Erythroblast (primary cell): ENCODE measurements around the gene MYCBPAP.
A peak's percentile ranks its signal among the peaks of the same experiment; 100 is the strongest.

ENCODE experiments used
- DNase-seq, 2 experiments: peaks; one replicate each; lab custom pipeline; 2025; lab: John Stamatoyannopoulos, UW
- GATA1 ChIP-seq: IDR thresholded peaks from 2 replicates; pipeline ENCODE4 v1.6.1; 2011; ENCODE audit warnings: low read depth, mild to moderate bottlenecking, control low read depth, low read length, moderate library complexity
- POLR2A ChIP-seq: IDR thresholded peaks from 2 replicates; pipeline ENCODE4 v1.6.1; 2011; ENCODE audit warnings: mild to moderate bottlenecking, low read length

Gene MYCBPAP

DNA sequence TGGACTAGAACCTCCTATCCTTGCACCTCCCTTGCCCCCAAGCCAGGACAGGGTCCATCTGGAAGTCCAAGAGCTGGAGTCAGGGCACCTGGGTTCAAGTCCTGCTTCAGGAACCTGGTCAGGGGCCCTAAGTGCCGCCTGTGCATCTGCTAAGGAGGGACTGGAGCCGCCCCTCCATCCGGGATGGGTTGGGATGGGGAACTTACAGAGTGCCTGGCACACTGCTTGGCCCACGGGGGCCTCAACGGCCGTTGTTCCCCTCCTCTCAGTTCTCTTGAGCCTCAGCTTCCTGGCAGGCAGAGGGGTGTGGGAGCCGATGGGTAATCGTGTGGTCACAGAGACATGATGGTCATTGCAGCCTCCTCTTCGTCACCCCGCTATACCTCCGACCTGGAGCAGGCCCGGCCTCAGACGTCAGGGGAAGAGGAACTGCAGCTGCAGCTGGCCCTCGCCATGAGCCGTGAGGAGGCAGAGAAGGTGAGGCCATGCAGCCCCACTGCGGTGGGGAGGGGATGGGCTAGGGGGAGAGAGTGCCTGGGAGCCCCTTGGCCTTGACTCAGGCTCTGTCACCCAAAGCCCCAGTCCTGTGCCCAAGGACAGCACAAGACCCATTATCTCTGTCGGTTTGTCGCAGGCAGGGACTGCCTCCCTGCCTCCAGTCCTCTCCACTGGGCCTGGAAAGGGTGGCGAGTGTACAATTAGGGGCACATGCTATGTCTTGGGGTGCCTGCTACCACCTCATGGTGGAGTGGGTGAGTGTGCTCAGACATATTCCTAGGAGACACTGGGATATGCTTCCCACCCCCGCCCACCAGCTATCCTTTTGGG is 29.7 kb downstream of the MYCBPAP start:
- DNase-seq = no peak
- TF ChIP-seq GATA1 (no peak), POLR2A (no peak)

DNA sequence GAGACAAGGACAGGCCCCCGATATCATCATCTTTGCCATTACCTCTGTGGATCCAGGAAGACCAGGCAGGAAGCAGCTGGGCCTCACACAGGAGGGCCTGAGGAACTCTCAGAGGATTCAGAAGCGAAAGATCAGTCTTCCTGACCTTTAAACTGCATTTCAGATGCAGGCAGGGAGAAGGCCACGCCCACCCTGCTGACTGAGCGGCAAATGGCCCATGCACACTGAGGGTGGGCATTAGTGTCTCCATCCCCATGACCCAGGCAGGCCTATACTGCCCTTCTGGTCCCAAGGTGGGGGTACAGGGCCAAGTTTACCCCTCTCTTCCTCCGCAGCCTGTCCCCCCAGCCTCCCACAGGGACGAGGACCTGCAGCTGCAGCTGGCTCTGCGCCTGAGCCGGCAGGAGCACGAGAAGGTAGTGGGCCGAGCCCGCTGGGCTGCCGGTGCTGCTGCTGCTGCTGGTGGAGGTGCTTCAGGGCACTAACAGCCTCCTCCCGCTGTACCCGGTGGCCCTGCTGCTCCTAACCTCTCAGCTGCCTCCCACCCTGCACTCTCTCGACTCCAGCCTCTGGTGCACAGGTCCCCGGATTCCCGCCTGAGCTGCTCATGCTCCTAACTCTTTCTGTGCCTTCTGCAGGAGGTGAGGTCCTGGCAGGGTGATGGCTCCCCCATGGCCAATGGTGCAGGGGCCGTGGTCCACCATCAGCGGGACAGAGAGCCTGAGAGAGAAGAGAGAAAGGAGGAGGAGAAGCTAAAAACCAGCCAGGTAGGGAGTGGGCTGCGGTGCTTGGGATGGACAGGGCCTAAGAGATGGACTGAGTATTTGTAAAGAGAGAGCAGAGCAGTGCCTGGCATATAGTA is 30.5 kb downstream of the MYCBPAP start:
- TF ChIP-seq GATA1 = no peak
- no peak for TF ChIP-seq POLR2A
- no peak for DNase-seq

DNA sequence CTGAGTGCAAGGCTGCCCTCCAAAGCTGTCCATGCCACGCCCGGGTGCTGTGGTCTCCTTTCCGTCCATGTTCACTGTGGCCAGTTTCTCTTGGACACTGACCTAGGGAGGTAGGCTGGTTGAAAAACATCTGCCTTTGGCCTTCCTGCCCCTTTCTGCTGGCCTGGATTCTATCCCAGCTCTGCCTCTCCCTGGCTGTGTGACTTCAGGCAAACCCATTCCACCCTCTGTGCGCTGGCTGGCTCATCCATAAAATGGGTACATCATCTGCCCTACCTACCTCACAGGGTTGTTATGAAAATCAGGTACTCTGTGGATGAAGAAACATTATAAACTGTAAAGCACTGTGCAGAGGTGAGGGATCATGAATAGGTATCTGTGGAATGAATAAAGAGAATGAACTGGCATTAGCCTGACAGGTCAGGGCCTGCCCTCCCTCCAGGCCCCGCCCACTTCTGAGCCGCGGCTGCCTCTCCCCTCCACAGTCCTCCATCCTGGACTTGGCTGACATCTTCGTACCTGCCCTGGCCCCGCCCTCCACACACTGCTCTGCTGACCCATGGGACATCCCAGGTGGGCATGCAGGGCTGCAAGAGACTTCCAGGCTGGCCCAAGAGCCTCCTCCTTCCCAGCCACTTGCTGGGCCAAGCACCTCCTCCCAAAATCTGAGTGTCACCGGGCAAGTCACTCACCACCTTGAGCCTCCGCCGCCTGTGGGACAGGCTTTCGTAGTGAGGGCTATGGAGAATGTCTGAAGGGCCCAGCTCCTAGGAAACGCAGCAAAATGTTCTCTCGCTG is 31.7 kb downstream of the MYCBPAP start:
- peak in 1 of 2 experiments; percentile 24 for DNase-seq
- no peak for TF ChIP-seq GATA1
- TF ChIP-seq POLR2A = no peak

DNA sequence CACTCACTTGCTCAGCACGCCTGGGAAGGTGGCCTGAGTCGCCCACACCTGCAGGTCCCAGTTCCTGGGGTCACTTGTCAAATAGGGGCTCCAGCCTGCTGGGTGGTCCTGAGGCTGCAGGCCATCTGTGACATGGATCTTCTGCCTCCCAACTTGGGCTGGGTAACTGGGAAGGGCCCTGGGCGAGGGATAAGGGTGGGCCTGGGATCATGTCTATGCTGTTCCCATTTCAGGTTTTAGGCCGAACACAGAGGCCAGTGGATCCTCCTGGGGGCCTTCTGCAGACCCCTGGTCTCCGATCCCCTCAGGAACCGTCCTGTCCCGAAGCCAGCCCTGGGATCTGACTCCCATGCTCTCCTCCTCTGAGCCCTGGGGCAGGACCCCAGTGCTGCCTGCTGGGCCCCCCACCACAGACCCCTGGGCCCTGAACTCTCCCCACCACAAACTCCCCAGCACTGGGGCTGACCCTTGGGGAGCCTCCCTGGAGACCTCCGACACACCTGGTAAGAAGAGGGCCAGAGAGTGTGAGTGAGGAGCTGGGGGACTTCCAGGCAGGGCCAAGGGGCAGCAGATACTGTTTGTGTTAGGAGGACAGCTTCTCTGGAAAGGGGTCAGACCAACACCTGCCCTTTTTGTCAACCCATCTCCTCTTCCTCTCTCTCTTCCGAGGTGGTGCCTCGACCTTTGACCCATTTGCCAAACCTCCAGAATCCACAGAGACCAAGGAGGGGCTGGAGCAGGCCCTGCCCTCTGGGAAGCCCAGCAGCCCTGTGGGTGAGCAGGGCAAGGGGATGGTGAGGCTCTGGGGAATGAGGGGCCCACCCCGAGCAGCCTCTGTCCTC is 32.5 kb downstream of the MYCBPAP start:
- DNase-seq = no peak
- TF ChIP-seq POLR2A (no peak), GATA1 (no peak)

DNA sequence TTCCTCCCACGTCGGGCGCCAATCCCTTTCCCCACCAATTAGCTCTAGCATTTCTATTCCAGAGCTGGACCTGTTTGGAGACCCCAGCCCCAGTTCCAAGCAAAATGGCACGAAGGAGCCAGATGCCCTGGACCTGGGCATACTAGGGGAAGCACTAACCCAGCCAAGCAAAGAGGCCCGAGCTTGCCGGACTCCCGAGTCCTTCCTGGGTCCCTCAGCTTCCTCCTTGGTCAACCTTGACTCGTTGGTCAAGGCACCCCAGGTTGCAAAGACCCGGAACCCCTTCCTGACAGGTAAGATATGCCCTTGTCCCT is 33.1 kb downstream of the MYCBPAP start:
- no peak for TF ChIP-seq POLR2A
- TF ChIP-seq GATA1 = no peak
- no peak for DNase-seq

DNA sequence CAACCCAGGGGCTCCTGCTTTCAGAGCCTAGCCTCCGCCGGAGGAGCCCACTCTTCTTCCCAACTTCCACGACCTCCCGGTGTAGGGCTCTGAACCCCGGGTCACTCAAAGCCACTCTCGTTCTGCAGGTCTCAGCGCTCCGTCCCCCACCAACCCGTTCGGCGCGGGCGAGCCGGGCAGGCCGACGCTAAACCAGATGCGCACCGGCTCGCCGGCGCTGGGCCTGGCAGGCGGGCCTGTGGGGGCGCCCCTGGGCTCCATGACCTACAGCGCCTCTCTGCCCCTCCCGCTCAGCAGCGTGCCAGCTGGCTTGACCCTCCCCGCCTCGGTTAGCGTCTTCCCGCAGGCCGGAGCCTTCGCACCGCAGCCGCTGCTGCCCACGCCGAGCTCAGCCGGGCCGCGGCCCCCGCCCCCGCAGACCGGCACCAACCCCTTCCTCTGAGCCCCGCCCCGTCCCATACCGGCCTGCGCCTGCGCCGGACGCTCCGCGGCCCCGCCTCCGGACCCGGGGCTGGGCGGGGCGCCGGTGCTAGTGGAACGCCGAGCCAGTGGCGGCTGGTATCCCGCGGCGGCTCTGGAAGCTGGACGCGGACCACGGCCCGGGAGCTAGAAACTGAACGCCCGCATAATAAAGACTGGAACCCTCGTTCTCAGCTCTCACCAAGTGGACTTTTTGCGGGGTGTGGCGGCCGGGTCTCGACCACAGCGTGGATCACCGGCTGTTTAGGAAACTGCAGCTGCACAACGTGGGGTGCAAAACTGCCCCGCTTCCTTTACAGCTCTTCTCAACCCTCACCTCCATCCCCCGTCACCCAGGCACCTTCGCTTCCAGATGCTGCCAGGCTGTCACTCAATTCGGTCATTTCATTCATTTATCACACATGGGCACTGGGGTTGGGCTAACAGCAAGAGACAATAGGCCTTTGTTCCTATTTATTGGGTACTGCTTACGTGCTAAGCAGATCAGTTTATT is 33.8 kb downstream of the MYCBPAP start:
- no peak for TF ChIP-seq GATA1
- peak; percentile 24 for TF ChIP-seq POLR2A
- DNase-seq = peak; percentile 81 to 88

DNA sequence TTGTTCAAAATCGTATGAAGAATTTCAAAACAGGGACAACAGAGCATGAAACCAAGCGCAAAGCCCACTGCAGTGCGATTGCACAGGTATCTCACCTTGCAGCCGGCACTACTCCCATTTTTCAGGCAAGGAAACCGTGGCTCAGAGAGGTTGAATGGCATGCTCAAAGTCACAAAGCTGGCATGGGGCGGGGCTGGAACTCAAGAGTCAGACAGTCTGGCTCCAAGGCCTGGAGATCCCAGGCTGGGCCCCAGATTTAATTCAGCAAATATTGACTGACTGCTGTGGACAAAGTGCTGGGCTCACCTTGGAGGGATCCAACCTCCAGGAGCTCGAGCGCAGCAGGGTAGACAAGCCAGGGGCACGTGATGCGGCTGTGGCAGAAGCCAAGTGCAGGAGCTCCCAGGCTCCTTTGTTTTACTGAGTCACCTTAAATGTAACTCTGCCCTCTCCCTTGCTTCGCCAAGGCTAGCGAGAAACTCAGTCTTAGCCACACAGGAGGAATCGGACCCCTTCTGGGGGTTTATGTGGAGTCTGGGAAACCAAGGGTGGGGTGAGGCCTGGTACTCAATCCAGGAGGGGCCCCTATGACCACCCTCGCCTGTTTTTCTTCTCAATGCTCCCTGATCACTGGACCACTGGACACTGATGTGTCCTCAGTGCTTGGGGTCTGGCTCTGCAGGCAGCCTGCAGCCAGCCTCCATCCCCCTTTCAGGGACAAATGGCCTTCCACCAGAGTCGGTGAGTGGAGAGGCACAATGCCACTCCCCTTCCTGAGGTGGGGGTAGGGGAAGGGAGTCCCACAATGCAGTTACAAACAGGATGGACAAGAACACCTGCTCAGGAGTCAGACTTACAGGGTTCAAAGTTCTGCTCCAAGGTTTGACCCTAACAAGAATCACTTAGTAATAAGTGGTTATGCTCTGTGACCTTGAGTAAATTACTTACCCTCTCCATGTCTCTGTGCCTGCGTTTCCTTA is 34.8 kb downstream of the MYCBPAP start:
- TF ChIP-seq GATA1 (no peak), POLR2A (no peak)
- no peak for DNase-seq

DNA sequence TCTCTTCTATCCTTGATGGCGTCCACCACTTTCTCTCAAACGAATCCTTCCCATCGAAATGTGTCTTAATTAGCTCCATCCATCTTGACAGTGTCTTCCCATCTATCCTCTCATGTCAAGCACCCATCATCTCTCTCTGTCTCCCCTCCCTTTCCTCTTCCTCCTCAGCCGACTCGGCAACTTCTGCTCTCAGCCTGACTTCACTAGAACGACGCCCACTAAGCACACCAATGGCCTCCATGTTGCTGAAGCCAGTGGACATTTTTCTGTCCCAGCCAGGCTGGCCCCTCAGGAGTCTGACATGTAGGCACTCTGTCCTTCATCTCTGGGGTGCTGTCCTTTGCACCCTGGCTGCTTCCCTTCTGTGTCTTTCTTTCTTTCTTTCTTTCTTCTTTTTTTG is 36.3 kb downstream of the MYCBPAP start:
- TF ChIP-seq GATA1 (no peak), POLR2A (no peak)

DNA sequence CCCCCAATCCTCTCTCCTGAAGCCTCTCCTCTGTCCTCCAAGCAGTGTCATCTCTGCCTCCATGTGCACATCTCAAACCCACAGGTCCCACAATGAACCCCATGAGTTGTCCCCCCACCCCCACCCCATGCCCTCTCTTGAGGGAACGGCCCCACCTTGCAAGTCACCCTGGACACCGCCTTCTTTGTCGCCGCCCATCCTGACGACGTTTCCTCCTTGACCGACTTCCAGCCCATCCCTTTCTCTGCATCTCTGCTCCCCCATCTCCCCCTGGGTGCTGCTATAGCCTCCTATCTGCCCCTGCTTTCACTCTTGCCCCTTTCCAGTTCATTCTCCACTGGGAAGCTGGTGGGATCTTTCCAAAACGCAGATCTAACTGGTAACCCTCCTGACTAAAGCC is 37.1 kb downstream of the MYCBPAP start:
- TF ChIP-seq GATA1 = no peak
- TF ChIP-seq POLR2A = no peak

More for the DNA sequence above, 36.3 kb downstream of the MYCBPAP start:
- DNase-seq = no peak

DNA sequence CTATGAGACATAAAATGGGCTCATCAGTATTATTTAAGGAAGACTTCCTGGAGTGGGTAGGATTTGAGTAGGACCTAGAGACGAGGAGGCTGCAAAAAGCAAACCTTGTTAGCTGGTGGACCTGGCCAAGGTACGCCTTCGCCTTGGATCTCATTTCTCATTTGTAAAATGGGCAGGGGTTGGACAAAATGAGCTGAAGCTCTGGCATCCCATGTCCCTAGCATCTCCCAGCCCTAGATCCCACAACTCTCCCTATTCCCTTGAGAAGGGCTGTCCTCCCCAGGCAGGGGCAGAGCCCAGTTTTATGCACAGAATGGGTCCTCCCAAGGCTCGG is 38.4 kb downstream of the MYCBPAP start:
- DNase-seq = no peak
- TF ChIP-seq POLR2A (no peak), GATA1 (no peak)

More for the DNA sequence above, 37.1 kb downstream of the MYCBPAP start:
- DNase-seq = peak in 1 of 2 experiments; percentile 16
